Mononuclear cell (primary cell): ENCODE measurements around the gene CEBPZ. TPM values are rescaled to one million over a fixed set of nuclear protein-coding genes. Genes with fewer than 3 reads are reported as not detected.

Experiments
- H3K27me3 ChIP-seq: 2 replicates; pipeline ENCODE4 v1.6.0; 2011; ENCODE audit warnings: low read length, control low read depth; ENCODE audit not compliant: insufficient read depth
- H3K4me1 ChIP-seq: 2 replicates; pipeline ENCODE4 v1.5.1; 2011; ENCODE audit warnings: mild to moderate bottlenecking, low read length, control low read depth; ENCODE audit not compliant: insufficient read depth
- H3K4me3 ChIP-seq: 2 replicates; pipeline ENCODE4 v1.5.1; 2011; ENCODE audit warnings: mild to moderate bottlenecking, low read length, moderate library complexity
- H3K9me3 ChIP-seq: 2 replicates; pipeline ENCODE4 v1.5.1; 2011; ENCODE audit warnings: low read depth, mild to moderate bottlenecking, control low read depth, low read length
- total RNA-seq: library from RNA; depleted of rRNA; stranded (reverse); fragments of >200 nt; gene quantifications from one replicate; pipeline ENCODE4 v1.2.3, GENCODE V29; 2012

The CEBPZ gene, protein sequence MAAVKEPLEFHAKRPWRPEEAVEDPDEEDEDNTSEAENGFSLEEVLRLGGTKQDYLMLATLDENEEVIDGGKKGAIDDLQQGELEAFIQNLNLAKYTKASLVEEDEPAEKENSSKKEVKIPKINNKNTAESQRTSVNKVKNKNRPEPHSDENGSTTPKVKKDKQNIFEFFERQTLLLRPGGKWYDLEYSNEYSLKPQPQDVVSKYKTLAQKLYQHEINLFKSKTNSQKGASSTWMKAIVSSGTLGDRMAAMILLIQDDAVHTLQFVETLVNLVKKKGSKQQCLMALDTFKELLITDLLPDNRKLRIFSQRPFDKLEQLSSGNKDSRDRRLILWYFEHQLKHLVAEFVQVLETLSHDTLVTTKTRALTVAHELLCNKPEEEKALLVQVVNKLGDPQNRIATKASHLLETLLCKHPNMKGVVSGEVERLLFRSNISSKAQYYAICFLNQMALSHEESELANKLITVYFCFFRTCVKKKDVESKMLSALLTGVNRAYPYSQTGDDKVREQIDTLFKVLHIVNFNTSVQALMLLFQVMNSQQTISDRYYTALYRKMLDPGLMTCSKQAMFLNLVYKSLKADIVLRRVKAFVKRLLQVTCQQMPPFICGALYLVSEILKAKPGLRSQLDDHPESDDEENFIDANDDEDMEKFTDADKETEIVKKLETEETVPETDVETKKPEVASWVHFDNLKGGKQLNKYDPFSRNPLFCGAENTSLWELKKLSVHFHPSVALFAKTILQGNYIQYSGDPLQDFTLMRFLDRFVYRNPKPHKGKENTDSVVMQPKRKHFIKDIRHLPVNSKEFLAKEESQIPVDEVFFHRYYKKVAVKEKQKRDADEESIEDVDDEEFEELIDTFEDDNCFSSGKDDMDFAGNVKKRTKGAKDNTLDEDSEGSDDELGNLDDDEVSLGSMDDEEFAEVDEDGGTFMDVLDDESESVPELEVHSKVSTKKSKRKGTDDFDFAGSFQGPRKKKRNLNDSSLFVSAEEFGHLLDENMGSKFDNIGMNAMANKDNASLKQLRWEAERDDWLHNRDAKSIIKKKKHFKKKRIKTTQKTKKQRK
- 78.4 TPM for total RNA-seq

DNA sequence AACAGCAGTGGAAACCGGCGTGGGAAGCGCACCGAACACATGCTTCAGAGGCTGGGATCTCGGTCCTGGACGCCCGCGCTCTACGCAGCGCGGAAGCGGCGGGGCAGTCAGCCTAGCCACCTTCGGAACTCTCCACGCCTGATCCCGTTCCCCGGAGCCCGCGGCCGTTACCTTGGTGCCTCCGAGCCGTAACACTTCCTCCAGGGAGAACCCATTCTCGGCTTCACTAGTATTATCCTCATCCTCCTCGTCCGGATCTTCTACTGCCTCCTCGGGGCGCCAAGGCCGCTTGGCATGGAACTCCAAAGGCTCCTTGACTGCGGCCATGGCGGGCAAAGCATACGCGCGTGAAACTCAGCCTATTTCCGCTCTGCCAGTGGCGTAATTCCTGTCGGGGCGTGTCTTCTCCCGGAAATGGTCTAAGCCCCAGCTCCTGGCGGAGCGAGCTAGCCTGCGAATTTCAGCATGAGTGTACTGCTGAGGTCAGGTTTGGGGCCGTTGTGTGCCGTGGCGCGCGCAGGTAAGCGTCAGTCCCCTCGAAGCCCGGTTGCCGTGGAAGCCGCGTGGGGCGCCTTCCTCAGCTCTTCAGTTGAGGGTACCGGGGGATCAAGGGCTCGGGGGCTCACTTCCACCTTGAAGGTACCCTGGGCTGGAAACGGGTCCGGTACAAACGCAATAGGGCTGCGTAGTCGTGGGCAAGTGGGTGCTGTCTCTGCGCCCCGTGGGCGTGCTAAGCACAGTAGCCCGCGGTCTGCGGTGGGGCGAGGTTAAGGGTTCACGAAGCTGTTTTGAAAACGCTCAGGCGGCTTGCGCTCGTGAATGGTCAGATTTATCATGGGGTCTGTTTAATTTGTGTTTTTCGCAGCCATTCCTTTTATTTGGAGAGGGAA lies at the start of gene CEBPZ, which contains the start of gene NDUFAF7:
TSS of gene CEBPZ (minus strand) at position 356 of the 890 bp plus-strand sequence. CDS start at position 327, 29 bp downstream.
TSS of gene NDUFAF7 (plus strand) at position 418 of the 890 bp plus-strand sequence. CDS start at position 466, 48 bp downstream.
- Histone ChIP-seq H3K4me1 (peaks cover 29% of the 10 kb centered on the region), H3K27me3 (no peaks in the 10 kb centered on the region), H3K4me3 (peak within 1 kb of the TSS; percentile 77)

GRCh38 chr2:37276291-37276690 lies 44.9 kb upstream of the CEBPZ start:
- peaks cover 9% of the 10 kb centered on the region for H3K4me1 ChIP-seq
- H3K4me3 ChIP-seq: no peak overlapping the region
- no peaks in the 10 kb centered on the region for H3K9me3 ChIP-seq
- no peaks in the 10 kb centered on the region for H3K27me3 ChIP-seq

More for the DNA sequence above, at the start of gene CEBPZ, which contains the start of gene NDUFAF7:
- no peaks in the 10 kb centered on the region for H3K9me3 ChIP-seq

DNA sequence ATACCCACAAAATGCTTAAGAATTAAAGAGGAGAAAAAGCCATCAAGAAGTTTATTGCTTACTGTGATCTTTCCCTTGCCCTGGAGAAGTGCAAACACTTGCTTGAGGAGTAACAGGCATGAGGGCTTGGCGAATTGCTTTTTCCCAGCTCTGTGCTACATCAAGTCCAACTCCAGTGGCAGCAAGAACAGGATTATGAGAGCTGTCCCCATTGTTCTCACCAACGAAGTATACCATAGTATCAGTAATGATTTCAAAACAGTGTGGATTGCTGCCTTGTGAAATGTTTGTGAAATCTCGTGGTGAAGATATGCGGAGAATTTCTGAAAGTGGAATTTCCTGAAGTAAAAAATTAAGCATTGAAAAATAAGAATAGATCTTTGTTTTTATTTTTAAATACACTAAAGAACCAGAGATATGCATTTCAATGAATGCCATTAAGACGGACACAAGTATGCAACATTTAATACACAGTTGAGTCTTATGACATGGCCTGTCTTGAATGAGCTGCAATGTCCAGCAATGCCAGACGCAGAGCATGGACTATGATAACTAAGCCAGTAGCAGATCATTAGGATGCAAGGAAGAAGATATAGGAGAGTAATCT lies 43.1 kb upstream of the CEBPZ start:
- H3K27me3 ChIP-seq: no peaks in the 10 kb centered on the region
- no peak overlapping the region for H3K4me3 ChIP-seq
- peaks cover 9% of the 10 kb centered on the region for H3K4me1 ChIP-seq
- no peaks in the 10 kb centered on the region for H3K9me3 ChIP-seq

DNA sequence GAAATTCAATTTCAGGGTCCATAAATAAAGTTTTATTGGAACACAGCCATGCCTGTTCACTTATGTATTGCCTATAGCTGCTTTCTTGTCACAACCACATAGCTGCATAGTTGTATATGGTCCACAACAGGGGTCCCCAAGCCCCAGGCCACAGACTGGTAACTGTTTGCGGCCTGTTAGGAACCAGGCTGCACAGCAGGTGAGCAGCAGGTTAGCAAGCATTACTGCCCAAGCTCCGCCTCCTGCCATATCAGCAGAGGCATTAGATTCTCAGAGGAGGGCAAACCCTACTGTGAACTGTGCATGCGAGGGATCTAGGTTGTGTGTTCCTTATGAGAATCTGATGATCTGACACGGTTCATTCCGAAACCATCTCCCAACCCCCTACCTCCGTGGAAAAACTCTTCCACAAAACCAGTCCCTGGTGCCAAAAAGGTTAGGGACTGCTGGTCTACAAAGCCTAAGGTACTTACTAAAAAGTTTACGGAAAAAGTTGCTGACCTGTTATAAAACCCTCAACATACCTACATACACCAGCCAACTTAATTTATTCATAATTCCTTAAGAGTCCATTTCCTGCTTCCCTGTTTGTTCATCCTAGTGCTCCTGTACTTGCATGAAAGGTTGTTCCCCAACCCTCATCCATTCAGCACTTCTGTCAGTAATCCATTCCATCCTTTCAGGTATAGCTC lies 40.1 kb upstream of the CEBPZ start:
- Histone ChIP-seq H3K4me1 (peaks cover 9% of the 10 kb centered on the region), H3K9me3 (no peaks in the 10 kb centered on the region), H3K27me3 (no peaks in the 10 kb centered on the region), H3K4me3 (no peak overlapping the region)

- no peaks in the 10 kb centered on the region for H3K9me3 ChIP-seq
- no peaks in the 10 kb centered on the region for H3K27me3 ChIP-seq
- no peak overlapping the region for H3K4me3 ChIP-seq
- H3K4me1 ChIP-seq: no peaks in the 10 kb centered on the region
Observed at GRCh38 chr2:37268111-37268510, 36.7 kb upstream of the CEBPZ start.

- H3K4me3 ChIP-seq: no peak overlapping the region
- H3K9me3 ChIP-seq: no peaks in the 10 kb centered on the region
- no peaks in the 10 kb centered on the region for H3K27me3 ChIP-seq
- H3K4me1 ChIP-seq: no peaks in the 10 kb centered on the region
Observed at GRCh38 chr2:37267685-37268084, 36.3 kb upstream of the CEBPZ start.

DNA sequence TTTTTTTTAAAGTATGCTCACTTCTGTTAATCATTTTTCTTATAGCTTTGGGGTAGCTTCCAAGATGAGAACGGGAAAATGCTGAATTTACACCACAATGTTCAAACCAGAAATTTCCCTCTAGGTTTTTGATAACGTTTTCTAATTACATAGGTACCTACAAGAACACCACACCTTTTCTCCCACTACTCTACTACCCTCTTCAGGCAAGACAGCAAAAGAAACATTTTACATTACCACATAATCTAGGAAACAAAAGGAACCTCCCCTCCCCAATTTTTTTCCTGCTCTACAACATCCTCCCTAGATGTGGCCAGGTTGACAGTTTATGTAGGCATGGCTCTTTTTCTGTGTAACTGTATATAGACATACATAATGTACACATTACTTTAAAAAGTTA lies 32.4 kb upstream of the CEBPZ start:
- Histone ChIP-seq H3K4me1 (no peaks in the 10 kb centered on the region), H3K27me3 (no peaks in the 10 kb centered on the region), H3K9me3 (no peaks in the 10 kb centered on the region), H3K4me3 (no peak overlapping the region)

DNA sequence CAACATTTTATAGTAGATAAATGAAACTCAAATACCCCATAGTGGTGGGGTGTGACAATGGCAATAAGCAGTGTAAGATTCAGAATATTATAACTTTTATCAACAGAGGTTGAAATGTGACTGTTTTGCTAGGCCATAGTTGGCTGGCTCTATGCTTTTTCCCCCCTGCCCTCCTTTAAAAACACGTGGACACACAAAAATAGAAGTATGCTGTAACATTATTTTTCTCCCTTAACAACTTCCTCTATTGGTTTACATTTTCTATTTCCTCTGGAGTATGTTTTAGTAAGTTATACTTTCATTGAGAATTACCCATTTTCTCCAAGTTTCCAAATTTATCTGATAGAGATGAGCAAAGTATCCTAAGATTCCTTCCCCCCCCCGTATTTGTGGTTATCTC lies 31.1 kb upstream of the CEBPZ start:
- no peaks in the 10 kb centered on the region for H3K27me3 ChIP-seq
- H3K4me1 ChIP-seq: no peaks in the 10 kb centered on the region
- no peak overlapping the region for H3K4me3 ChIP-seq
- no peaks in the 10 kb centered on the region for H3K9me3 ChIP-seq

GRCh38 chr2:37250869-37251740 lies 19.7 kb upstream of the CEBPZ start:
- Histone ChIP-seq H3K4me1 (no peaks in the 10 kb centered on the region), H3K27me3 (no peaks in the 10 kb centered on the region), H3K4me3 (no peak overlapping the region), H3K9me3 (no peaks in the 10 kb centered on the region)

DNA sequence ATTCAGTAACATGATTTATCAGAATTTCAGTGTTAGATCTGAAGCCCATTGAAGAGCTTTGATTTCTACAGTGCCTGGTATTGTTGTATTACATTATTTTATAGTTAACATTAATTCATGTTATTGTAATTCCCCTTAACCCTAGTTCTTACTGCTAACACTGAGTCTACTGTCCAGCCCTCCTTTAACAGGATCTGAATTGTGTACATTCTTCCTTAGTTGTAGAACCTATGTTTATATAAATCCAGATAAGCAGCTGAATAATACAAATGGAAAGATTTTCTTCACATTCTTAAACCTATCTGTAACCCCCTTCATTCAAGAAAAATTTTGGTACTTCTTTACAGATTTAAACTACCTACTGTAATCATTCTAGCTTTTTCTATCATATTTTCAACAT lies 14.8 kb upstream of the CEBPZ start:
- no peaks in the 10 kb centered on the region for H3K27me3 ChIP-seq
- H3K4me1 ChIP-seq: no peaks in the 10 kb centered on the region
- no peaks in the 10 kb centered on the region for H3K9me3 ChIP-seq
- H3K4me3 ChIP-seq: no peak overlapping the region

GRCh38 chr2:37244755-37245154 lies 13.4 kb upstream of the CEBPZ start:
- H3K9me3 ChIP-seq: no peaks in the 10 kb centered on the region
- H3K4me1 ChIP-seq: no peaks in the 10 kb centered on the region
- no peaks in the 10 kb centered on the region for H3K27me3 ChIP-seq
- no peak overlapping the region for H3K4me3 ChIP-seq

DNA sequence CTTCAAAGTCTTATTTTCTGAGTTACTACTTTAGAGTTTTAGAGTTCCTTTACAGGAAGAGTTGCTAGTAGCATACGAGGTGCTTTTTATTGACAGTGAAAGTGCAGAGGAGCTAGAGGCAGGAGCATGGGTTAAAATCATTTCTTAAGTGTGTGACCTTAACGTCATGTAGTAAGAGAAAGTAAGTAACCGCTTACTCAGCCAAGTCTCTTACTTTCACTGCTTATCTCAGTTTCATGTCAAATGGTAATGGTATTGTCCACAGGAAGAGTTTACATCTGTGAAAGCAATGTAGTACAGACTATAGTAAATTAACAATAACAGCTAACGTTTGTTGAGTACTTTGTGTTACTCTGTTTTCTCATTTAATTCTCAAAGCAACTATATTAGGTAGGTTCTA lies 12.6 kb upstream of the CEBPZ start:
- Histone ChIP-seq H3K4me1 (no peaks in the 10 kb centered on the region), H3K9me3 (no peaks in the 10 kb centered on the region), H3K4me3 (no peak overlapping the region), H3K27me3 (no peaks in the 10 kb centered on the region)

GRCh38 chr2:37243435-37243834 lies 12.0 kb upstream of the CEBPZ start:
- no peaks in the 10 kb centered on the region for H3K4me1 ChIP-seq
- H3K9me3 ChIP-seq: no peaks in the 10 kb centered on the region
- no peaks in the 10 kb centered on the region for H3K27me3 ChIP-seq
- no peak overlapping the region for H3K4me3 ChIP-seq
